Activated T-helper 1 cell treated with Interleukin-2 at 50 U/mL for 16 hours (primary cell): Measurements from ENCODE around the gene MDP1.

Experiments
- DNase-seq: peaks from one replicate; pipeline ENCODE4 v3.0.0-alpha.2; 2020; ENCODE audit warnings: low read depth

Gene MDP1

GRCh38 chr14:24197056-24197450, 18.8 kb downstream of the MDP1 start:
- no peak for DNase-seq

- no peak for DNase-seq
Measured at GRCh38 chr14:24196071-24197055, 19.5 kb downstream of the MDP1 start.

- peak; percentile 79 for DNase-seq
Measured at GRCh38 chr14:24195186-24196070, 20.4 kb downstream of the MDP1 start, which contains the start of gene TM9SF1. TSS of gene TM9SF1 (minus strand) at chr14:24195441. CDS start at chr14:24195019, 422 bp downstream.

- DNase-seq: no peak
Measured at GRCh38 chr14:24194873-24195185, 21.0 kb downstream of the MDP1 start.

- no peak for DNase-seq
Measured at GRCh38 chr14:24194186-24194872, 21.5 kb downstream of the MDP1 start.

- no peak for DNase-seq
Measured at GRCh38 chr14:24192933-24193332, 22.9 kb downstream of the MDP1 start.

GRCh38 chr14:24190416-24190815, 25.4 kb downstream of the MDP1 start:
- DNase-seq: no peak

GRCh38 chr14:24189460-24189859, 26.4 kb downstream of the MDP1 start:
- DNase-seq: no peak

- no peak for DNase-seq
Measured at GRCh38 chr14:24189059-24189375, 26.8 kb downstream of the MDP1 start.

- DNase-seq: peak; percentile 91
Measured at GRCh38 chr14:24188251-24189058, 27.4 kb downstream of the MDP1 start, which contains the start of gene IPO4. TSS of gene IPO4 (minus strand) at chr14:24188816. CDS start at chr14:24188787, 29 bp downstream.

GRCh38 chr14:24187539-24187915, 28.3 kb downstream of the MDP1 start:
- DNase-seq: no peak

GRCh38 chr14:24186831-24187538, 28.9 kb downstream of the MDP1 start:
- DNase-seq: no peak

GRCh38 chr14:24185741-24186140, 30.1 kb downstream of the MDP1 start:
- DNase-seq: no peak

GRCh38 chr14:24185026-24185425, 30.8 kb downstream of the MDP1 start:
- no peak for DNase-seq

GRCh38 chr14:24184104-24184970, 31.5 kb downstream of the MDP1 start:
- no peak for DNase-seq

- DNase-seq: no peak
Measured at GRCh38 chr14:24183014-24183481, 32.8 kb downstream of the MDP1 start.

- no peak for DNase-seq
Measured at GRCh38 chr14:24182110-24182882, 33.6 kb downstream of the MDP1 start.

- no peak for DNase-seq
Measured at GRCh38 chr14:24181371-24182077, 34.3 kb downstream of the MDP1 start.
